ENCODE results near the gene KCNMA1.

The KCNMA1 gene

GRCh38 chr10:76901701-76902100, 735.9 kb downstream of the KCNMA1 start:
- DNase-seq, result no peak

- no peak for DNase-seq
These were observed 738.1 kb downstream of the KCNMA1 start for GRCh38 chr10:76899490-76899889.

DNA sequence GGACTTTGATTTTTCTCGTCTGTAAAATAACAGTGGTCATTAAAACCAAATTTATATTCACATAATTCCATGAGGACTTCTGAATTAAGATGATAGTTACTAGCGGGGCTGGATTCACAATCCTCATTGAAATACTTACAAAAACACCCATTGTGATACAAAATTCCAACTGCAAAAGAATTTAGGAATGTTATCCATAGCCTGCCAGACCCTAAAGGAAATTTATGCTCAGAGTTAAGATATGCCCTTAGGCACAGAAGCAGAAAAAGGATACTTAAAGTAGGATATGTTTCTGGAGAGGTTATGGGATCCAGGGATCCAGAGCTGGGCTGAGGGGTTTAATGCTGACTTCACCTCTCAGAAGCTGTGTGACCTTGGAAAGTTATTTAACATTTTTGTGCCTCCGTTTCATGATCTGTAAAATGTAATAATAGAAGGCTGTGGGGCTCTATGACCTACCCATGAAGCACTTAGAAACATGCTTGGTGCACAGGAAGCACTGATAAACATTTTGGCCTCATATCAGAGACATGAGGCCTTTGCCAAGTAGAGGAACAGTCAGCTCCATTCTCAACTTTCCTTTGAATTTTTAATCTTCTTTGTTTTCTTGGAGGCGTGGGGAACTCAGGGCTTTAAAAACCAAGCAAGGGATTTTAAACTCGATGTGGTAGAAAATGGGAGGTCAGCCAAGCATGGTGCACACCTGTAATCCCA, 744.7 kb downstream of the KCNMA1 start:
- DNase-seq, result no peak

DNA sequence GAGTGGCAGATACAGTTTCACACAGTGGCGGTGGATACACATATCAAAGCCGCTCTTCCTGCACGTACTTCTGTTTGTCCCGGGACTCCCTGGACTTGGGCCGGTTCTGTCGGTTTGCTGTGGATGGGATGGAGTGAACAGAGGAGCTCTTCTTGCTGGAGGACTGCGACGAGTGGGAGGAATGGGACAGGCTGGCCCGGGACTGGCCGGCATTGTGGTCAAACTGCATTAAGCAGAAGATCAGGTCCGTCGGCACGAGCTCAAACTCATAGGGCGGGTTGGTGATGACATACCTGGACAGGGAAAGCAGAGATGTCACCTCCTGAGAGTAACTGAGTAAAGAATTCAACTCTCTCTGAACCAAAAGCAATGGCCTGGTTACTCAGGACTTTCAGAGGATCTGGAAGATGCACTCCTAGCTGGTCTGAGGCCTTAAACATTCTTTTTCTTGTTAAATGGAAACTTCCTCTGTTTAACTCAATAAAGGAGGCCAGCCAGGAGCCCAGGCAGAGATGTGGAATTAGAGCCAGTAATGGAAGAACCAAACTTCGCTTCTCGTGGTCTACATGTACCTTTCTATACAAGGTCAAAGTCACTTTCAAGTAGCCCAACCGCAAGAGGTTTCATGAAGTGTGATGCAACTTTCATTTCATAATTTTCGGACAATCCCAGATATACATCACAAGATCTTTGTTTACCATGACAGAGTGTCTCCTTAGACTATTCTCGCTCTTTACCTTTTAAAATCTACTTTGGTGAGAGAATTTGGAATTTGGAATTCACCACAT, 750.2 kb downstream of the KCNMA1 start:
- DNase-seq, result no peak

- peak; percentile 26 for DNase-seq
These were observed 751.8 kb downstream of the KCNMA1 start for GRCh38 chr10:76885816-76886215.

- no peak for DNase-seq
These were observed 752.8 kb downstream of the KCNMA1 start for GRCh38 chr10:76884673-76885275.

- no peak for DNase-seq
These were observed 754.0 kb downstream of the KCNMA1 start for GRCh38 chr10:76883596-76883995.

- DNase-seq, result no peak
These were observed 754.8 kb downstream of the KCNMA1 start for GRCh38 chr10:76882796-76883195.

GRCh38 chr10:76882245-76882644, 755.4 kb downstream of the KCNMA1 start:
- no peak for DNase-seq

DNA sequence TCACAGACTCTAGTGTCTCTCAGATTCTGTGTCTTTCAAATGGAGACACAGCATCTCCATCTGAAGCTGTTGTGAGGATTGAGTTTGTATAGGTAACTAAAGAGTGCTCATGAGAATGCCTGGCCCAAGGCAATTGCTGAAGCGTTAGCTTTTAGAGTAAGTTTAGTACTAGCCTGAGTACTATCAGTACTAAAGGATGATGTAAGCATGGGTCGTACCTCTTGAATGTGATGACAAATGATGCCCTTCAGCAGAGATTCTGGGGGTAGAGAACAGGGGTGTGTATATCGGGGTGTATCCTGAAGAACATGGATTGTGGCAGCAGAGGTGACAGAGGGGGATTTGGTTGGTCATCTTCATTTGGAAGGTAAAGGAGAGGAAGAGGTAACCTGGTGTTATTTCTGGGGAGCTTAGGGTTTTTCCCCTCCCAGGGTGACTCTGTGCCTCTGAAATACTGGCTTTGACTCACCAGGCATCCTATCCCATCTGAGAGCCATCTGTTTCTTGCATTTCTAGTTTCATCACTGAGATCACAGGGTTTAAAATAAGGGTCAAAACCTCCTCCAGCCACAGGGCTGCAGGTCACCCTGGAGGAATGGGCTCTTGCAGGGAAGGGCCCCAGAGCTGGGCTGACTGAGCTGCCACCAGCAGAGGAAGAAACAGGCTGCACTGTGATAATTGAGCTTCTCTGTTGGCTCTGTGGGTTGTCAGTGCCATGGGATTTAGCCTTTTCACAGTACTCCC, 756.0 kb downstream of the KCNMA1 start:
- no peak for DNase-seq

- DNase-seq, result no peak
These were observed 756.7 kb downstream of the KCNMA1 start for GRCh38 chr10:76880931-76881330.

DNA sequence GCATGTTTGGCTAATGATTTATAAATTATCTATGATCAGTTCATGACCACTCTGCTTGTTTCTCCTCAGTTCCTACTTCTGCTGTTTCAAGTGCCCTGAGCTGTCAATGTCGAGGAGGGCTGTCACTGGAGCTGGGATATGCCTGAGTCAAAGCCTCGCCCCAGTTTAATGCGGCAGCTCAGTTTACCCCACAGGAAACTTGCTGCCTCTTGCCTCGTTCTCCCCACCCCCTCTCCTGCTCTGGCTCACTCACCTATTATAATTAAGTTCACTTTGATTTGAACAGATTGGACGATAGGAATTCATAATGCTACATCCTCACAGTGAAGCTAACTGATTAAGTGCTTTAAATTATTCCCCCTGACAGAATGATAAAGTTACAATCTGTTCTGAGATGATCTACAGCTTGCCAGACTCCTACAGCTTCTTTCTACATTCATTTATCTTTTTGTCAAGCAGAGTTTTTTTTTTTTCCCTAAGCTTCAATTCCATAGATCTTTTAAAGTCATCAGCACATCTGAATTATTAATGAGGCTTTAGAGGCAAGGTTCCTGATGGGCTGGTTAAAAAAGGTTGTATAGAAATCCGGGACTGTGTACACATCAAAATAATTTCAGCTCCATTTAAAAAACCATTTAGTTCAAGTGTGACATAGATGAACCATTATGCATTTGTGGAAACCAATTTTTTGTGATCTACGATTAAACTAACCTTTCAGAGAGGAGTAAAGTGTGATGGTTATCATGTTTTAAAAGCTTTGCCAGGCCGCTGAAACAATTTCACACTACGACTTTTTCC, 758.3 kb downstream of the KCNMA1 start:
- DNase-seq, result no peak

DNA sequence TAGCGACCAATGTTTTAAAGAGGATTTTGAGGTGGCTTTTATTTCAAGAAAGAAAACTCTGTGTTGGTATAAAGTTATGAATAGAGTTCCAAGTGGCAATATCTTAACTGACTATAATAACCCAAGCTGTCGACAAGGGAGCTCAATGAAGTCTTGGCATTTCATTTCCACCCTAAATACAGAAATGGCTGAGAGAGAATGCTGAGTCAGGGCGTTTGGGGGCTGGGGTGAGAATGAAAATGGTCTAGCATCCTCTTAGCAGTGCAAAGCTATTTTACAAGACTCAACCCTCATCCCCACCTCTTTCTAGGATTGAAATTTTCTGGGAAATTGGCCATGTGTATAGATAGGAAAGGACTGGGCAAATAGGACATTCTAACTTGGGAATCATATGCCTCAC, 759.1 kb downstream of the KCNMA1 start:
- DNase-seq, result no peak

DNA sequence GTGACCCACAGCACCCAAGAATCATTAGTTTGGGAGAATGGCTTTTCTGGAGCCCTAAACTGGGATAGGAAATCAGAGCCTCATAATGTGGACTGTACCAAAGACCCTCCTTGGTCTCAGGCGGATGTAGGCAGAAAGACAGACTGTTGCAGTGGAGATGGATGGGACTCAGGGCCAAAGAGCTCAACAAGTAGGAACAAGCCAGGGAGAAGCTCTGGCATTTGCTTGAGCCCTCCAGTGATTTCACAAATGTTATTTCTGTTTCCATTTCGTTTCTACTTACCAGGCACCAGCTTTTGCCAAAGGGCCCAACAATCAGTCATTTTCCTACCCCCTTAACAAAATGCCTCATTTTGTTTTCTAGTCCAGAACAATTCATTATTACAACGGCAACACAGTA, 762.7 kb downstream of the KCNMA1 start:
- no peak for DNase-seq

DNA sequence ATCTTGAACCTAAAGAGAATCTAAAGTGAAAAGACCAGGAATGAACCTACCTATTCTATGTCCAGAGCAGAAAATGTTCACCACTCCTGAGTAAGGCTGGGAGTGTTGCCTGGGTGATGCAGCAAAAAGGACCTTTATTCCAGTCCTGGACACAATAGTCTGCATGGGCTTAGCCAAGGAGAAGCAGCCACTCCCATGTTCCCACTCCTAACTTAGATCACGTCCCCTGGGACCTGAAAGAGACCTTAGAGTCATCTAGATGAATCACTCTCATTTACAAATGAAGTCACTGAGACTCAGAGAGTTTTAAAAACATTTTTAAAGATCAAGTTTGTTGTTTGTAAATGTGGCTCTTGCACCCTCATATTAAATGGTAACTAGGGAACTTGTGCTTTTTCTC, 763.4 kb downstream of the KCNMA1 start:
- no peak for DNase-seq

GRCh38 chr10:76871697-76872295, 765.8 kb downstream of the KCNMA1 start:
- no peak for DNase-seq

GRCh38 chr10:76869931-76870330, 767.7 kb downstream of the KCNMA1 start:
- no peak for DNase-seq

DNA sequence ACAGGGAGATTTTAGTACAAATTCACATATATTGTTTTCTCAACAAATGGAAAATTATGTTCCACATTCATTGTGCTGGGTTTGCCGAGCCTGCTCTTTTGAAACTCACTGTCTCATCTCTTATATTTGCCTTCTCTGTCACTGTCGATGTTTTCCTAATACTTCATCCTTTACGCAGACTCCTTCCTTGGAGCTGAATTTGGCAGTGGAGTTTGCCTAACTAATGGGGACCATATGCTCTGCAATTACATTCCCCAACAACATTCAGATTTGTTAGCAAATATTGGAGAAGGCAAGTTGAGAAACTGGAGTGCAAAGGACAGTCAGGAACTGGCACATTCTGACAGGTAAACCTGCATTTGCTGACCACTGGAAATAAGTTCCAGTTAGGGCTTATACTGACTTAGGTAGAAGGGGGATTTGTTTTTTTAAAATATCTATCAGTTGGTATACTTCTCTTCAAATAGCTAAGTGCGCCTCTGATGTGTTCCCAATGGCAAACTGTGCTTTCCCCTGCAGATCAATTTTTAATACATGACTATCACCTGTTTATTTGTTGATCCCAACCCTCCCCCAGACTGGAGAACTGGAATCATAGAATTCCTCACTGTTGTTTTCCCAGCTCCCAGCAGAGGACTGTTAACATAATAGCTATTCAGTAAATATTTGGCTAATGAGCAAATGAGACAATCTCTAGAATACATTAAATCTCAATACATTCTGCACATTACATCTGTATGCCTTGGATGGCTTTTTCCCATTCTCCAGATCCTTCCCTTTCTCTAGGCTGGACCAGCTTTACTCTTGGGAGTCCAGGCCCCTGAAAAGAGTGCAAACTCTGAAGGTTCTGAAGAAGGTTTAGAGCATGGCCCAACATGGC, 769.3 kb downstream of the KCNMA1 start:
- no peak for DNase-seq

- no peak for DNase-seq
These were observed 770.6 kb downstream of the KCNMA1 start for GRCh38 chr10:76866841-76867586.

DNA sequence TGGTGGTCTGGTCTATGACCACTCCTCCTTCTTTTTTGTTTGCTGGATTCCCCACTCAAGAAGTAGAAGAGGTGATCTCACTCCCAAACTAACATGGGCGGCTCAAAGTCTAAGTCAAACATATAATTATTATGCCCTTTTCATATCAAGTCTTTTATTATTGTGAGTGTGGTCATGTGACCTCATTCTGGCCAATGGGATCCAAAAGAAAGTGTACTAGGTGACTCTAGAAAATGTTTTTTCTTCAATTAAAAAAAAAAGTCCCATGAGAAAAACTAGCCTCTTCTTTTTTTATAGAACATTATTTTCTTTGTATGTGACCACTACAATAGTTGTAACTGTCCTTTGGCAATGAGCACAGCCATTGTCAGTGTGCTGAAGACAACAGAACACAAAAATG, 772.7 kb downstream of the KCNMA1 start:
- no peak for DNase-seq

All from COR-L47 (cell line).